Body of pancreas (tissue), 4 donors: Measurements from ENCODE around the gene IGF2BP2.

Experiments used
- CTCF ChIP-seq, 7 experiments: fragments of 450-650 bp in 4 of 7; fragments of 200-600 bp in 3 of 7; sonication (generic) in 3 of 7; IDR thresholded peaks; one replicate each; pipeline ENCODE4 v1.5.1; 2016 to 2019; ENCODE audit warnings: antibody characterized with exemption in 7 of 7
- POLR2A ChIP-seq, 3 donors: fragments of 450-650 bp; IDR thresholded peaks; one replicate each; pipeline ENCODE4 v1.6.1; 2016; ENCODE audit warnings: antibody characterized with exemption in 3 of 3, mild to moderate bottlenecking in 2 of 3

- TF ChIP-seq CTCF (IDR thresholded peaks at IDR 0.05) (no peak), POLR2A (IDR thresholded peaks at IDR 0.05) (no peak)
Measured at GRCh38 chr3:185727873-185728272, 97.0 kb downstream of the IGF2BP2 start.
